Medulla oblongata (tissue), 1 donor: ENCODE data around the gene SMARCAD1.

ENCODE experiments used
- DNase-seq: peaks from one replicate; pipeline ENCODE4 v3.0.0-alpha.2; 2015; ENCODE audit errors: extremely low spot score

Gene SMARCAD1

GRCh38 chr4:94207469-94208224 is at the start of gene SMARCAD1:
TSS of gene SMARCAD1 (plus strand) at chr4:94207865. CDS start at chr4:94208395, 530 bp downstream.
- DNase-seq, result peak; percentile 93

GRCh38 chr4:94158883-94159282 is 48.8 kb upstream of the SMARCAD1 start:
- DNase-seq, result no peak

GRCh38 chr4:94159790-94160189 is 47.9 kb upstream of the SMARCAD1 start:
- DNase-seq, result no peak

- no peak for DNase-seq
Observed at GRCh38 chr4:94160774-94161173, 46.9 kb upstream of the SMARCAD1 start.

- no peak for DNase-seq
Observed at GRCh38 chr4:94165256-94165655, 42.4 kb upstream of the SMARCAD1 start.

GRCh38 chr4:94168321-94168720 is 39.3 kb upstream of the SMARCAD1 start:
- no peak for DNase-seq

- no peak for DNase-seq
Observed at GRCh38 chr4:94169803-94170372, 37.8 kb upstream of the SMARCAD1 start.

GRCh38 chr4:94171616-94172015 is 36.0 kb upstream of the SMARCAD1 start:
- DNase-seq, result no peak

GRCh38 chr4:94175553-94176261 is 32.0 kb upstream of the SMARCAD1 start:
- no peak for DNase-seq

GRCh38 chr4:94177822-94178221 is 29.8 kb upstream of the SMARCAD1 start:
- no peak for DNase-seq

GRCh38 chr4:94181815-94182214 is 25.9 kb upstream of the SMARCAD1 start:
- DNase-seq, result no peak

- no peak for DNase-seq
Observed at GRCh38 chr4:94202769-94203168, 4.9 kb upstream of the SMARCAD1 start.

GRCh38 chr4:94208266-94208665 is 601 bp downstream of the SMARCAD1 start:
- DNase-seq, result no peak

- no peak for DNase-seq
Observed at GRCh38 chr4:94208918-94209317, 1.3 kb downstream of the SMARCAD1 start.

- DNase-seq, result no peak
Observed at GRCh38 chr4:94211861-94212260, 4.2 kb downstream of the SMARCAD1 start.

- no peak for DNase-seq
Observed at GRCh38 chr4:94214703-94215319, 7.1 kb downstream of the SMARCAD1 start.

GRCh38 chr4:94216394-94216793 is 8.7 kb downstream of the SMARCAD1 start:
- DNase-seq, result no peak

- no peak for DNase-seq
Observed at GRCh38 chr4:94219402-94219801, 11.7 kb downstream of the SMARCAD1 start.

- no peak for DNase-seq
Observed at GRCh38 chr4:94221916-94222315, 14.3 kb downstream of the SMARCAD1 start.

- DNase-seq, result no peak
Observed at GRCh38 chr4:94225449-94225848, 17.8 kb downstream of the SMARCAD1 start.

GRCh38 chr4:94226763-94227162 is 19.1 kb downstream of the SMARCAD1 start:
- DNase-seq, result no peak

GRCh38 chr4:94228493-94229216 is 21.0 kb downstream of the SMARCAD1 start:
- DNase-seq, result no peak
